ENCODE measurements around the gene SCYGR3.

The SCYGR3 gene

GRCh38 chr2:227626580-227627151 is 12.0 kb upstream of the SCYGR3 start:
- no peaks in the 10 kb centered on the region for H3K9me3 ChIP-seq
- H3K36me3 ChIP-seq (replicated peaks) = no peaks in the 10 kb centered on the region
- in situ Hi-C loops (cut with MboI; ENCODE audit: low sequenced_read_pairs) = no loop called here
- H3K4me3 ChIP-seq = no peak overlapping the region
- H3K27me3 ChIP-seq (ENCODE audit: low read depth) = peaks cover 4% of the 10 kb centered on the region; the same call in 1 of the 2 replicates
- no peak for DNase-seq (ENCODE audit: low spot score in 2 of 2)
- no peaks in the 10 kb centered on the region for H3K4me1 ChIP-seq

- DNase-seq (ENCODE audit: low spot score in 2 of 2) = no peak
- Histone ChIP-seq H3K4me3 (no peak overlapping the region), H3K27me3 (ENCODE audit: low read depth) (no peaks in the 10 kb centered on the region), H3K4me1 (no peaks in the 10 kb centered on the region), H3K9me3 (no peaks in the 10 kb centered on the region), H3K36me3 (replicated peaks) (no peaks in the 10 kb centered on the region)
- in situ Hi-C loops (cut with MboI; ENCODE audit: low sequenced_read_pairs) = no loop called here
Measured at GRCh38 chr2:227625420-227625819, 10.8 kb upstream of the SCYGR3 start.

- DNase-seq (ENCODE audit: low spot score in 2 of 2) = no peak
- Histone ChIP-seq H3K27me3 (ENCODE audit: low read depth) (no peaks in the 10 kb centered on the region), H3K4me3 (no peak overlapping the region), H3K9me3 (no peaks in the 10 kb centered on the region), H3K36me3 (replicated peaks) (no peaks in the 10 kb centered on the region), H3K4me1 (no peaks in the 10 kb centered on the region)
- in situ Hi-C loops (cut with MboI; ENCODE audit: low sequenced_read_pairs) = no loop called here
Measured at GRCh38 chr2:227623226-227623625, 8.6 kb upstream of the SCYGR3 start.

- H3K36me3 ChIP-seq (replicated peaks) = no peaks in the 10 kb centered on the region
- no peak for DNase-seq (ENCODE audit: low spot score in 2 of 2)
- H3K27me3 ChIP-seq (ENCODE audit: low read depth) = no peaks in the 10 kb centered on the region
- in situ Hi-C loops (cut with MboI; ENCODE audit: low sequenced_read_pairs) = no loop called here
- no peak within 1 kb of the TSS for H3K4me3 ChIP-seq
- no peaks in the 10 kb centered on the region for H3K9me3 ChIP-seq
- no peaks in the 10 kb centered on the region for H3K4me1 ChIP-seq
Measured at GRCh38 chr2:227617316-227618230, 2.9 kb upstream of the SCYGR3 start, which contains the start of gene SCYGR4. SCYGR4 (plus strand) TSS chr2:227617498; CDS start chr2:227617498, 0 bp downstream.

- H3K36me3 ChIP-seq (replicated peaks) = no peaks in the 10 kb centered on the region
- in situ Hi-C loops (cut with MboI; ENCODE audit: low sequenced_read_pairs) = no loop called here
- DNase-seq (ENCODE audit: low spot score in 2 of 2) = no peak
- H3K4me3 ChIP-seq = no peak overlapping the region
- no peaks in the 10 kb centered on the region for H3K4me1 ChIP-seq
- H3K27me3 ChIP-seq (ENCODE audit: low read depth) = no peaks in the 10 kb centered on the region
- no peaks in the 10 kb centered on the region for H3K9me3 ChIP-seq
Measured at GRCh38 chr2:227616631-227617030, 2.0 kb upstream of the SCYGR3 start.

GRCh38 chr2:227615906-227616305 is 1.3 kb upstream of the SCYGR3 start:
- in situ Hi-C loops (cut with MboI; ENCODE audit: low sequenced_read_pairs) = no loop called here
- Histone ChIP-seq H3K27me3 (ENCODE audit: low read depth) (no peaks in the 10 kb centered on the region), H3K4me1 (no peaks in the 10 kb centered on the region), H3K4me3 (no peak overlapping the region), H3K9me3 (no peaks in the 10 kb centered on the region), H3K36me3 (replicated peaks) (no peaks in the 10 kb centered on the region)
- DNase-seq (ENCODE audit: low spot score in 2 of 2) = no peak

- H3K27me3 ChIP-seq (ENCODE audit: low read depth) = no peaks in the 10 kb centered on the region
- no peak overlapping the region for H3K4me3 ChIP-seq
- no peaks in the 10 kb centered on the region for H3K36me3 ChIP-seq (replicated peaks)
- no peaks in the 10 kb centered on the region for H3K4me1 ChIP-seq
- H3K9me3 ChIP-seq = no peaks in the 10 kb centered on the region
- in situ Hi-C loops (cut with MboI; ENCODE audit: low sequenced_read_pairs) = no loop called here
- DNase-seq (ENCODE audit: low spot score in 2 of 2) = no peak
Measured at GRCh38 chr2:227615181-227615580, 541 bp upstream of the SCYGR3 start.

GRCh38 chr2:227614246-227614645 is 394 bp downstream of the SCYGR3 start:
- H3K36me3 ChIP-seq (replicated peaks) = no peaks in the 10 kb centered on the region
- H3K4me1 ChIP-seq = no peaks in the 10 kb centered on the region
- no peak overlapping the region for H3K4me3 ChIP-seq
- in situ Hi-C loops (cut with MboI; ENCODE audit: low sequenced_read_pairs) = no loop called here
- no peaks in the 10 kb centered on the region for H3K27me3 ChIP-seq (ENCODE audit: low read depth)
- no peaks in the 10 kb centered on the region for H3K9me3 ChIP-seq
- DNase-seq (ENCODE audit: low spot score in 2 of 2) = no peak

GRCh38 chr2:227613272-227613660 is 1.4 kb downstream of the SCYGR3 start:
- Histone ChIP-seq H3K4me1 (no peaks in the 10 kb centered on the region), H3K27me3 (ENCODE audit: low read depth) (no peaks in the 10 kb centered on the region), H3K4me3 (no peak overlapping the region), H3K36me3 (replicated peaks) (no peaks in the 10 kb centered on the region), H3K9me3 (no peaks in the 10 kb centered on the region)
- in situ Hi-C loops (cut with MboI; ENCODE audit: low sequenced_read_pairs) = no loop called here
- DNase-seq (ENCODE audit: low spot score in 2 of 2) = no peak

GRCh38 chr2:227612546-227613271 is 1.9 kb downstream of the SCYGR3 start:
- H3K27me3 ChIP-seq (ENCODE audit: low read depth) = no peaks in the 10 kb centered on the region
- no peaks in the 10 kb centered on the region for H3K4me1 ChIP-seq
- no peaks in the 10 kb centered on the region for H3K9me3 ChIP-seq
- DNase-seq (ENCODE audit: low spot score in 2 of 2) = no peak
- H3K36me3 ChIP-seq (replicated peaks) = no peaks in the 10 kb centered on the region
- no peak overlapping the region for H3K4me3 ChIP-seq
- in situ Hi-C loops (cut with MboI; ENCODE audit: low sequenced_read_pairs) = no loop called here

- H3K36me3 ChIP-seq (replicated peaks) = no peaks in the 10 kb centered on the region
- H3K4me1 ChIP-seq = no peaks in the 10 kb centered on the region
- H3K4me3 ChIP-seq = no peak overlapping the region
- no peak for DNase-seq (ENCODE audit: low spot score in 2 of 2)
- H3K27me3 ChIP-seq (ENCODE audit: low read depth) = no peaks in the 10 kb centered on the region
- in situ Hi-C loops (cut with MboI; ENCODE audit: low sequenced_read_pairs) = no loop called here
- no peaks in the 10 kb centered on the region for H3K9me3 ChIP-seq
Measured at GRCh38 chr2:227610123-227610522, 4.5 kb downstream of the SCYGR3 start.

- no peak overlapping the region for H3K4me3 ChIP-seq
Measured at GRCh38 chr2:227608561-227609338, 5.9 kb downstream of the SCYGR3 start.

GRCh38 chr2:227607941-227608340 is 6.7 kb downstream of the SCYGR3 start:
- in situ Hi-C loops (cut with MboI; ENCODE audit: low sequenced_read_pairs) = no loop called here
- Histone ChIP-seq H3K9me3 (no peaks in the 10 kb centered on the region), H3K27me3 (ENCODE audit: low read depth) (no peaks in the 10 kb centered on the region), H3K4me1 (no peaks in the 10 kb centered on the region), H3K36me3 (replicated peaks) (no peaks in the 10 kb centered on the region), H3K4me3 (no peak overlapping the region)
- no peak for DNase-seq (ENCODE audit: low spot score in 2 of 2)

More at GRCh38 chr2:227608561-227609338, 5.9 kb downstream of the SCYGR3 start:
- H3K4me1 ChIP-seq = no peaks in the 10 kb centered on the region
- DNase-seq (ENCODE audit: low spot score in 2 of 2) = no peak
- H3K9me3 ChIP-seq = no peaks in the 10 kb centered on the region
- H3K27me3 ChIP-seq (ENCODE audit: low read depth) = no peaks in the 10 kb centered on the region
- in situ Hi-C loops (cut with MboI; ENCODE audit: low sequenced_read_pairs) = no loop called here
- no peaks in the 10 kb centered on the region for H3K36me3 ChIP-seq (replicated peaks)

Data from HAP-1 (cell line).